HG03469 (cell line): ENCODE results near the gene NDST1.
"Not testable (repeated sequence)": the region's sequence is repeated elsewhere in the genome, so short reads cannot be mapped to it uniquely, and the experiment has no call there.

ENCODE experiments used
- ATAC-seq: cut with Tn5 transposase; IDR thresholded peaks from one replicate; pipeline ENCODE4 v1.9.1; 2021; ENCODE audit warnings: mild to moderate bottlenecking, moderate library complexity, moderate number of reproducible peaks; ENCODE audit not compliant: unreplicated experiment

NDST1 gene

GRCh38 chr5:150505816-150506215 lies 2.1 kb upstream of the NDST1 start:
- no peak for ATAC-seq

GRCh38 chr5:150506571-150507473 lies 1.1 kb upstream of the NDST1 start:
- ATAC-seq = no peak

DNA sequence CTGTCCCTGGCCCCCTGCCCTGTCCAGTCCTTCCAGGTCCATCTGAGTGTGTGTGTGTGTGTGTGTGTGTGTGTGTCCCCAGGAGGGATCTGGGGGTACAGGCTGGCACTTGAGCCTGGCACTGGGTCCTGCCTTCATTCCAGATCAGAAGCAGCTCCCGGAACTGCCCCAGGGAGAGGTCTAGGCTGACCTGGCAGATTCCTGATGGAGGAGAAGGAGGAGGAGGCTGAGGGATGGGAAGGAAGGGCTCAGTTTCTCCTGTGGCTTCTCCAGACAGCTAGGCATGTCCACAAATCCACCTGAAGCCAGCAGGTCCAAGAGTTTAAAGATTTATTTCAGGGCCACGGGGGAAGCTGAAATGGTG lies 328 bp downstream of the NDST1 start:
- no peak for ATAC-seq

DNA sequence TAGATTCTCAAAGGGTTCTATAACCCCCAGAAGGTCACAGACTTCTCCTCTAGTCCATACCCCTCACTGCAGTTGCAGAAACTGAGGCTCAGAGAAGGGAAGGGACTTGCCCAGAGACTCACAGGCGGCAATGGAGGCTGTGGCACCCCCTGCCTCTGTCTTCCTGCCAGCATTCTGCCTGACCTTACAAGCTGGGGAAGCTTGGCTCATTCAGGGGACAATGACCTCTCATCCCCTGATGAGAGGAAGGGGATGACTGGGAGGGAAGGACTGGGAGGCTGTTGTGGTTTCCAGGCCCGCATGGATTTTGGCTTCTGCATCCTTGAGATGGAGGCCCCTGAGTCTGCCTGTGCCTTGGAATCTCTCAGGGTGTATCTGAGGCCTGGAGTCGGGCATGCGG lies 897 bp downstream of the NDST1 start:
- ATAC-seq = no peak

- no peak for ATAC-seq
Measured at GRCh38 chr5:150509992-150510391, 2.1 kb downstream of the NDST1 start.

DNA sequence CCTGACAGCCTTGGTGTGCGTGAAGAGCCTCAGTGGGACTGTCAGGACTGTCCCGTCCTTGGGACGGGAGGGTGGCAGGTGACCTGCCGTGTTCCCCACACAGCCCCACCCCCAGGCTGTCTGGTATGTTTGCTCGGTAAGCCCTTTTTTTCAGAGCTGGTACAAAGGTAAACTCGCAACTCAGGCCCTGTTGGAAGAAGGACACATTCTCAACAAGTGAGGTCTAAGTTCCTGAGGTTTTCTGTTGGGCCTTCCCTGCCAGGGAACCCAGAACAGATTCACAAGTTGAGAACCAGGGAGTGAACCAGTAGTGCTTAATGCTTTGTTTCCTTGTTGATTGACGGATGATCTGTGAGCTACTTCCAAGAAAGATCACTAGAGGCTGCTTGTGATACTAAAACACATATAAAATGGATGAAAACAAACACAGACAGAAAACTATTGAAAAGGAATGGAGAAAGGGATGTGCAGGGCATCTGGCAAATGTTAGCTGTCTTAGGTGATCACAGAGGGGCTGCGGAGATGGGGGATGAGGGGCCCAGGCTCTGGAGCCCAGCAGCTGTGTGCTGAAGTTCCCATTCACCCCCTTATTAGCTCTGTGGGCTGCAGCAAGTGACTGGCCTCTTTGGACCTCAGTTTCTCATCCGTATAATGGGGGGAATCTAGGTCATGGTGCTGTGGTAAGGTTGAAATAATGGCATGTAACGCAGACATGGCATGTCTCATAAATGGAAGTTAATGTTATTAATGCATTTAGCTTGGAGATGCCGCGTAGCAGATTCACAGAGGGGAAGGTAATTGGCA lies 2.7 kb downstream of the NDST1 start:
- no peak for ATAC-seq

GRCh38 chr5:150511578-150512367 lies 3.8 kb downstream of the NDST1 start:
- ATAC-seq = no peak

GRCh38 chr5:150512368-150512747 lies 4.4 kb downstream of the NDST1 start:
- ATAC-seq = no peak

DNA sequence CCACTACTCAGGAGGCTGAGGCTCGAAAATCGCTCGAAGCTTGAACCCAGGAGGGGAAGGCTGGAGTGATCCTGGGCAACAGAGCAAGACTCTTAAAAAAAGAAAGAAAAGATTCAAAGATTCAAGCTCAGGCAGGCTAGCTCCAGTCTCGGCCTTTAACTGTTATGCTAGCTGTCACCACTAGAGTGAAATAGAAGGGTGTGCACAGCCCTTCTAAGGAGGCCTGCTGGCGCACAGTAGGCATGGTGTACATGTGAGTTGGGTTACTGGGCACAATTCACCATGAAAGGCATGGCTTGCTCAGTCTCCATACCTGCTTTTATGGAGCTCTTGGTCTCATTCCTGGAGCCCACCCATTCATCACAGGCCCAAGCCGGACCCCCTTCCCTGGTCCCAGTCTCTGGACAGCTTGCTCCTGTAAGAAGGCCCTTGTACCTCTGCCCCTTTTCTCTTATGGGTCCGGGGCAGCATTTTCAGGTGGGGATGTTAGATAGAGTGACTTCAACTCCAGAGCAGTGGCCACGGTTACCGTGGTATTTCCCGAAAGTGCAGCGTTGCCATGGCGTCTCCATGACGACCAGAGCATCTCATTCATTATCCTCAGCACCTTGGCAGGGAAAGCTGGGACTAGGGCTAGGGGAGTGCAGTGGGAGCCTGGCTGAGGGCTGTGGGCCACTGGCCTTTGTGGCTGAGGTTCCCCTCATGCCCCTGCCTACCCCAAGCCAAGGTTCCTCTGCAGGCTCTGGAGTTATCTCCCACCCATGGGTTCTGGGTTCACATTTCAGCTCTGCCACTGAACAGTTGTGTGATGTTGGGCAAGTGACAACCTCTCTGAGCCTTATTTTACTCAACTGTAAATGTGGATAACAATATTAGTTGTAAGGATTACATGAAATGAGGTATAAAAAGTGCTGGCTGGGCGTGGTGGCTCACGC lies 5.7 kb downstream of the NDST1 start:
- no peak for ATAC-seq

- ATAC-seq = no peak
Measured at GRCh38 chr5:150514708-150515211, 6.8 kb downstream of the NDST1 start.

GRCh38 chr5:150515446-150515845 lies 7.5 kb downstream of the NDST1 start:
- ATAC-seq = no peak

- no peak for ATAC-seq
Measured at GRCh38 chr5:150516011-150516410, 8.1 kb downstream of the NDST1 start.

DNA sequence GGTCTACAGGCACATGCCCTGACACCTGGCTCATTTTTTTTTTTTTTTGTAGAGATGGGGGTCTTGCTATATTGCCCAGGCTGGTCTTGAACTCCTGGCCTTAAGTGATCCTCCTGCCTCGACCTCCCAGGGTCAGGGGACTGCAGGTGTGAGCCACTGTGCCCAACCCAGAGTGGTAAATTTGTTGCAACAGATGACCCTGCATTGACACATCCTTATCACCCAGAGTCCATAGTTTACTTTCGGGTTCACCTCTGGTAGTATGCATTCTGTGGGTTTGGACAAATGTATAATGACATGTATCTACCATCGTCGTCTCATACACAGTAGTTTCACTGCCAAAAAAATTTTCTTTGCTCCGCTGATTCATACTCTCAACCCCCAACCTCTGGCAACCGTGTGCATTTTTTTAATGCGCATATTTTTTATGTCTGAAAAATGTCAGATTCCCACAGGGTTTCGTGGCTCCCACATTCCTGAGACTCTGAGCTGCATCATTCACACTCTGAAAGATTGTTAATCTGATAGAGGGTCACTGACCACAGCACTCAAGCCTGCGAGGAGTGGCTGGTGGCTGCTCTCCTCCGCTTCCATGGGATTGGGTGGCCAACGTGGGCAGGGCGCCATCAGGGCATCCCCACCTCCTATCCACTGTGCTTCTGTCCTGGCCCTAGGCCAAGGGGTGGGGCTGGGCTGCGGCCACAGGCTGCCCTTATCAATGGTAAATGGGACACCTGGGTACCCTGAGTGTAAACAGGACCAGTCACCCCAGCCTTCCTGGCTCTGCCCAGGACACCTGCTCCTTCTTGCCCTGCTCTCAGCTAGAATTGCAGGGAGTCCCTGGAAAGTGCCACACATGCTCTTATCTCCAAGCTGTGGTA lies 9.6 kb downstream of the NDST1 start:
- no peak for ATAC-seq

GRCh38 chr5:150518712-150519559 lies 11.0 kb downstream of the NDST1 start:
- ATAC-seq = not testable (repeated sequence)

DNA sequence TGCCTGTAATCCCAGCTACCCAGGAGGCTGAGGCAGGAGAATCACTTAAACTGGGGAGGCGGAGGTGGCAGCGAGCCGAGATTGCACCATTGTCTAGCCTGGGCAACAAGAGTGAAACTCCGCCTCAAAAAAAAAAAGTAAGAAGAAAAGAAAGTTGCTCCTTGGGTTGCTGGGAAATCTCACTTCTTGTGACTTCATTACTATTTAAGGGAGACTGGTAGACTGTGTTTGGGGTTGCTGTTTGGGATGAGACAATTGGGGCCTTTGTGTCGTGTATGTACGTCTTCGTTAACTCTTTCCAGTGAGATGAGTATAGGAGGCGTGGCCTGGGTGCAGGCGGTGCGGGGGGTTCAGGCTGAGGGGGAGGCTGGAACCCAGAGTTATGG lies 11.6 kb downstream of the NDST1 start:
- no peak for ATAC-seq

- no peak for ATAC-seq
Measured at GRCh38 chr5:150519978-150520377, 12.0 kb downstream of the NDST1 start.

DNA sequence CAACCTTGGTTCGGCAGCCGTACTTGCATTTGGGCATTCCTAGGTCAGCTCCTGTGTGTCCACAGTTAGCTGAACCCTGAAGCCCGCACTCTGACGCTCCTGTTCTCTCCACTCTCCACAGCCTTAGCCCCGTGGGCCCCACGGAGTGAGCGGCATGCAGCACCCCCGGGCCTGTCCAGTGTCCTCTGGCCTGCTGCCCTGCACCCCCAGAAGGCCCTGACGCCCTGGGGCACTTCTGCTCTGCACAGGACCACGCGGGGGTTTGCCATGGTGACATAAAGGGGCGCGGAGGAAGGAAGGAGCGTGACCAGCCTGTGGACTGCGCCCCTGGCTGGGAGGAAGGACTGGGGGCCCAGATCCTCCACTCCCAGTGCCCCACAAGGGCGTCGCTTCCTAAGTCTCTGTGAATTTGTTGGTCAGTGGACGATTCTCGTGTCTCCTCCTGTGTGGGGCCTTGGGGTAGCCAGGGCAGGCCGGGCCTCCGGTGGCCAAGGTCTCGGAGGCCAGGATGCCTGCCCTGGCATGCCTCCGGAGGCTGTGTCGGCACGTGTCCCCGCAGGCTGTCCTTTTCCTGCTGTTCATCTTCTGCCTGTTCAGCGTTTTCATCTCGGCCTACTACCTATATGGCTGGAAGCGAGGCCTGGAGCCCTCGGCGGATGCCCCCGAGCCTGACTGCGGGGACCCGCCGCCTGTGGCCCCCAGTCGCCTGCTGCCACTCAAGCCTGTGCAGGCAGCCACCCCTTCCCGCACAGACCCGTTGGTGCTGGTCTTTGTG lies 13.0 kb downstream of the NDST1 start:
- ATAC-seq = no peak

DNA sequence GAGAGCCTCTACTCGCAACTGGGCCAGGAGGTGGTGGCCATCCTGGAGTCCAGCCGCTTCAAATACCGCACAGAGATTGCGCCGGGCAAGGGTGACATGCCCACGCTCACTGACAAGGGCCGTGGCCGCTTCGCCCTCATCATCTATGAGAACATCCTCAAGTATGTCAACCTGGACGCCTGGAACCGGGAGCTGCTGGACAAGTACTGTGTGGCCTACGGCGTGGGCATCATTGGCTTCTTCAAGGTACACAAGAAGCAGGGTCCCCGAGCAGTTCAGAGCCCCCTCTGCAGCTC lies 13.5 kb downstream of the NDST1 start:
- ATAC-seq = no peak
